LNCaP clone FGC (cell line): ENCODE results near the gene PALLD.

ENCODE experiments used
- DNase-seq: peaks from one replicate; pipeline ENCODE4 v3.0.0-alpha.2; 2011; ENCODE audit warnings: low read depth
- H3K4me3 ChIP-seq: 2 replicates; pipeline ENCODE4 v1.5.1; 2011; ENCODE audit warnings: mild to moderate bottlenecking, low read depth, low read length, control low read depth
- CTCF ChIP-seq: IDR thresholded peaks from 2 replicates; pipeline ENCODE4 v1.5.1; 2012; ENCODE audit warnings: mild to moderate bottlenecking; ENCODE audit not compliant: control insufficient read depth, insufficient read depth; ENCODE audit errors: extremely low read depth

Gene PALLD

DNA sequence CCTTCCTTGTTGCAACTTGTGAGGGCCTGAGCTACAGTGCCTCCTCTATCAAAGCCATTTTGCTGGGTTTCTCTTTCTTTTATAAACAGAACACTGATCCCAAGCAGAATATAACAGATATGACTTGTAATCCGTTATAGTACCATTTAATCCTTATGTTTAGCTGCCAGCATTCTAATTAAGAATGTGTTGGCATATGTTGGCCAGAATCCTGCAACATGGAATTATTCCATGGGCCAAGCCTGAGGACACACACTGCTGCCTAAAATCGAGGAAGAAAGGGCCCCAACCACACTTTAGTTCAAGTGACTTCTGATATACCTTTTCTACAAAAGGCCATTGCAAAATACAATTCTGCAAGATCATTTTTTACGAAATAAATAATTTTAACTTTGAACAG lies 28.0 kb downstream of the PALLD start:
- no peak for TF ChIP-seq CTCF
- DNase-seq = no peak
- H3K4me3 ChIP-seq = no peak overlapping the region

DNA sequence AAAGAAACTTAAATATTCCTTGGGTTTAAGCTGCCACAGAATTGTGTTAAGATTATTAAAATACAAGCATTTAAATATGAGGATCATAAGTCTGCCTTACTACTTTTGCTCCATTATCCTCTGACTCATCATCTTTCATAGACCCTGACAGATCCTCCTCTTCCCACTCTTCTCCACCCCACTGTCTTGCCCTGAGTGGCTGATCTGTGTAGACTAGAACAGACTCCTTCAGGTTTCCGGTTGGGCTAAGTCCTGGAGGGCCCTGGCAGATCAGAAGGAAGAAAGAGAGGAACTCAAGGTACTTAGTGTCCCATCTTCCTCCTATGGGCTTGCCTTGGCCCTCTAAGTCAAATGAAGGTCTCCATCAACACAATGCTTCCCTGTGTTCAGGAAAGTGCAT lies 30.7 kb downstream of the PALLD start:
- no peak for TF ChIP-seq CTCF
- DNase-seq = no peak
- H3K4me3 ChIP-seq = no peak overlapping the region

DNA sequence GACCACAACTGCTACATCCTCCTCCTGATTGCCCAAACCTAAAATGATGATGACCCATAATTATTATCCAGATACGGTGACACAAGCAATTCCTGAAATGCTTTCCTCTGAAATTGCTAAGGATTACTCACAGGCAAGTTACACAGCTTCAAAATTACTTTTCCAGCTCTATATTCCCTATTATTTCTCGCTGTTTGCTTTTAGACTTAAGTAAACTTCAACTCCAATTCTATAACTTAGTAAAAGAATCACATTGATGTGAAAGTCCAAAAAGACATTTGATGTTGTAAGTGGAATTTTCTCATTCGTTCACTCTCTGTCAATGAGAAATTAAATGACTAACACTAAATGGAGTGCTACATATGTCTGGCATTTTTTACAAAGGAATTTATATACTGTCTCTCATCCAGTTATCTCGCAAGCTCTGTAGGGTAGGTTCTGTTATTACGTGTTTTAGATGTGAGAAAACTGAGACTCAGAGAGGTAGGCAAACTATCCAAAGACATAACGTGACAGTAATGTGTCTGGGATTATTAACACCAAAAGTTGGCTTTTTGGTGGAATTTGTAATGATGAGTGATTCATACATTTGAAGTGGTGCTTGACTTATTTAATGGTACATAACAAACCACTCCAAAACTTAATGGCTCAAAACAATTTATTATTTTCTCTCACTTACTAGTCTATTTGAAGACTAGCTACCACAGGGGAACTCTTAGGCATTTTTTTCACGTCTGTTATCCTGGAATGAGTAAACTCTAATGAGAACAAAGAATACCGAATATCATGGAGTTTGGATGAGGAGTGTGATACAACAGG lies 31.5 kb downstream of the PALLD start:
- H3K4me3 ChIP-seq = no peak overlapping the region
- TF ChIP-seq CTCF = no peak
- no peak for DNase-seq

- no peak for TF ChIP-seq CTCF
- no peak overlapping the region for H3K4me3 ChIP-seq
- DNase-seq = no peak
Observed at GRCh38 chr4:168529257-168529656, 32.4 kb downstream of the PALLD start.

GRCh38 chr4:168531305-168531704 lies 34.5 kb downstream of the PALLD start:
- H3K4me3 ChIP-seq = no peak overlapping the region
- TF ChIP-seq CTCF = no peak
- DNase-seq = no peak

DNA sequence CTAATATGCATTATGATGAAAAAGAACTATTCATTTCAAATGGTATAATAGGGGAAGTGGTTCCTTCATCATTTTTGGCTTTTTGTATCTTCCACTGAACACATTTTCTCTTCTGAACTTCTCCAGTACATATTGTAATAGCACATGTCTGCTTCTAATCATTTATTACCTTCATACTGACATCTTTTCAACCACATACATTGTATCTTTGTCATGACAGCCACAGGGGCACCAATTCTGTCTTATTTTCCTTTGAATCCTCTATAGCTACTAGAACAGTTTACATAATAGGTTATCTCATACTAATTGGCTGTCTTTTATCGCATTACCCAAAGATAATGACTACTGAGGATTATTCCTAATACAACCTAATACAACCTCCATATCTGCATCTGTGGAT lies 37.7 kb downstream of the PALLD start:
- DNase-seq = no peak
- no peak for TF ChIP-seq CTCF
- no peak overlapping the region for H3K4me3 ChIP-seq

DNA sequence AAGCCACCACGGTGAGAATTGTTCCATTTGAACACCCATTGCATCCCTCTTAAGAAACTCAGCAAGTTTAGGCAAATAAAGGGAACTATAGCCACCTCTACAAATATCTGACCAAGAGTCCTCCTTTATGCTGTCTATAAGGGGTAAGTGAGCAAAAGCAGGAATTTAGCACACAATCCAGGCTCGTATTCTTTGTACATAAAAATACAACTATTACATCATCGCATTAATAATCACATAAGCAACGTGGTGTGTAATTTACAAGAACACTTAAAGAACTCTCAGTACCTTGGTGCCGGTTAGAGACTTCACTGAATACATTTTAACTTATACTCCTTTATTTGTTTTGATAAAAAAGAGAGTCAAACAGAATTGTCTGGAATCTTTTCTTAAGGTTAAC lies 38.8 kb downstream of the PALLD start:
- no peak for TF ChIP-seq CTCF
- no peak overlapping the region for H3K4me3 ChIP-seq
- DNase-seq = no peak
